A549 (cell line): ENCODE results near the gene KCNV2. TPM values are rescaled to one million over a fixed set of nuclear protein-coding genes. Genes with fewer than 3 reads are reported as not detected.

Experiments used
- ATAC-seq, 2 experiments: fragments of 200-7000 bp in 1 of 2; fragments of >200 bp in 1 of 2; cut with Nextera tagmentation in 1 of 2; cut with Tn5 transposase in 1 of 2; 3 replicates each; pipeline versions ENCODE4 v1.8.0 to v1.9.1; 2018 to 2020; ENCODE audit warnings: mild to moderate bottlenecking in 1 of 2, moderate library complexity in 1 of 2
- CTCF ChIA-PET: fragments of 300-600 bp; sonication (Branson Sonifier 250); formaldehyde crosslinking; extraction: SDS; loops from one replicate; lab custom pipeline; 2021; ENCODE audit warnings: antibody characterized with exemption, inconsistent platforms; lab: Yijun Ruan, JAX
- POLR2A ChIA-PET: fragments of 350-600 bp; formaldehyde crosslinking; extraction: SDS; loops from one replicate; lab custom pipeline; 2021; ENCODE audit warnings: antibody characterized with exemption, inconsistent platforms; lab: Yijun Ruan, JAX
- DNase-seq, 2 experiments: peaks; one replicate each; pipeline versions ENCODE4 v3.0.0 to v3.0.0-alpha.2; 2011 to 2016; ENCODE audit warnings: low read depth in 1 of 2, low spot score in 1 of 2
- FAIRE-seq: peaks from 2 replicates; lab custom pipeline; 2011; peaks lifted over from hg19 to GRCh38; lab: Jason Lieb, UNC
- H3K27ac ChIP-seq, 2 experiments: fragments of >200 bp; sonication (Bioruptor Twin); formaldehyde crosslinking; 3 replicates each; pipeline ENCODE4 v1.5.1; 2016 to 2017
- H3K4me1 ChIP-seq: fragments of >200 bp; sonication (Bioruptor Twin); formaldehyde crosslinking; 3 replicates; pipeline ENCODE4 v1.6.1; 2016
- H3K4me2 ChIP-seq: fragments of >200 bp; sonication (Bioruptor Twin); formaldehyde crosslinking; 3 replicates; pipeline ENCODE4 v1.6.1; 2016
- H3K4me3 ChIP-seq: fragments of >200 bp; sonication (Bioruptor Twin); formaldehyde crosslinking; 3 replicates; pipeline ENCODE4 v1.5.1; 2016
- H3K9me3 ChIP-seq: fragments of >200 bp; sonication (Bioruptor Twin); formaldehyde crosslinking; 3 replicates; pipeline ENCODE4 v1.6.1; 2016
- BHLHE40 ChIP-seq: IDR thresholded peaks from 2 replicates; pipeline ENCODE4 v1.6.1; 2012; ENCODE audit warnings: low read depth, low read length, inconsistent platforms
- CHD4 ChIP-seq: fragments of 200-600 bp; sonication (generic); IDR thresholded peaks from 2 replicates; pipeline ENCODE4 v1.6.1; 2016; ENCODE audit warnings: antibody characterized with exemption, mild to moderate bottlenecking, borderline replicate concordance
- EHF ChIP-seq: fragments of 250-450 bp; sonication (Bioruptor Pico); IDR thresholded peaks from 2 replicates; pipeline ENCODE4 v1.5.0; 2020; ENCODE audit warnings: mild to moderate bottlenecking
- GATA3 ChIP-seq: IDR thresholded peaks from 2 replicates; pipeline ENCODE4 v1.6.1; 2012; ENCODE audit warnings: borderline replicate concordance
- HMGXB4 ChIP-seq: fragments of 250-450 bp; sonication (Bioruptor Pico); IDR thresholded peaks from 2 replicates; pipeline ENCODE4 v1.5.0; 2021; ENCODE audit warnings: mild to moderate bottlenecking, moderate library complexity, borderline replicate concordance
- HOXA7 ChIP-seq: fragments of 250-450 bp; sonication (Bioruptor Pico); IDR thresholded peaks from 2 replicates; pipeline ENCODE4 v1.5.0; 2020; ENCODE audit warnings: mild to moderate bottlenecking, moderate library complexity
- HOXB13 ChIP-seq: fragments of 250-450 bp; sonication (Bioruptor Pico); IDR thresholded peaks from 2 replicates; pipeline ENCODE4 v1.5.0; 2020; ENCODE audit warnings: low read depth, mild to moderate bottlenecking, moderate library complexity
- KDM1A ChIP-seq: fragments of 200-600 bp; sonication (generic); IDR thresholded peaks from 2 replicates; pipeline ENCODE4 v1.6.1; 2016; ENCODE audit warnings: low read depth, mild to moderate bottlenecking
- MYC ChIP-seq: IDR thresholded peaks from 2 replicates; pipeline ENCODE4 v1.6.1; 2012; ENCODE audit warnings: mild to moderate bottlenecking, inconsistent platforms, low read length, improper control_type of control experiment, borderline replicate concordance
- NPAS2 ChIP-seq: fragments of 250-450 bp; sonication (Bioruptor Pico); IDR thresholded peaks from 2 replicates; pipeline ENCODE4 v1.8.0; 2022; ENCODE audit warnings: mild to moderate bottlenecking, moderate library complexity, borderline replicate concordance
- POLR2A ChIP-seq: IDR thresholded peaks from 2 replicates; pipeline ENCODE4 v1.6.1; 2012; ENCODE audit warnings: mild to moderate bottlenecking, low read length
- RAD21 ChIP-seq, 2 experiments: fragments of >200 bp in 1 of 2; sonication (Bioruptor Twin) in 1 of 2; formaldehyde crosslinking in 1 of 2; IDR thresholded peaks in 1 of 2; conservative IDR thresholded peaks in 1 of 2; 2 replicates in 1 of 2; 3 replicates in 1 of 2; pipeline ENCODE4 v1.6.1; 2012 to 2018; ENCODE audit warnings: inconsistent platforms in 1 of 2
- RNF2 ChIP-seq: fragments of 200-600 bp; sonication (generic); IDR thresholded peaks from 2 replicates; pipeline ENCODE4 v1.6.1; 2016; ENCODE audit warnings: low read depth, mild to moderate bottlenecking, antibody characterized with exemption, moderate library complexity, borderline replicate concordance
- SMC3 ChIP-seq: fragments of >200 bp; sonication (Bioruptor Twin); formaldehyde crosslinking; IDR thresholded peaks from 3 replicates; pipeline ENCODE4 v1.6.1; 2018; ENCODE audit warnings: inconsistent platforms
- TFCP2L1 ChIP-seq: fragments of 250-450 bp; sonication (Bioruptor Pico); IDR thresholded peaks from 2 replicates; pipeline ENCODE4 v1.5.0; 2021; ENCODE audit warnings: mild to moderate bottlenecking
- TP53 ChIP-seq: fragments of 250-450 bp; sonication (Bioruptor Pico); IDR thresholded peaks from 2 replicates; pipeline ENCODE4 v1.5.0; 2021; ENCODE audit warnings: mild to moderate bottlenecking, moderate library complexity
- ZFP36 ChIP-seq: fragments of 450-650 bp; IDR thresholded peaks from 2 replicates; pipeline ENCODE4 v1.6.1; 2014; ENCODE audit warnings: borderline replicate concordance; ENCODE audit not compliant: partially characterized antibody
- ZNF302 ChIP-seq: fragments of 250-450 bp; sonication (Bioruptor Pico); IDR thresholded peaks from 2 replicates; pipeline ENCODE4 v1.9.0; 2021; ENCODE audit warnings: inconsistent platforms, mild to moderate bottlenecking, moderate library complexity
- ZSCAN20 ChIP-seq: fragments of 250-450 bp; sonication (Bioruptor Pico); IDR thresholded peaks from 2 replicates; pipeline ENCODE4 v1.8.0; 2022; ENCODE audit warnings: mild to moderate bottlenecking, moderate library complexity
- WGBS: methylation state at CpG from one replicate; pipeline ENCODE4 v1.1.6; 2017; ENCODE audit errors: missing lambda C conversion rate; 5-methylcytosine and 5-hydroxymethylcytosine counted together
- polyA plus RNA-seq, 4 experiments: library from polyadenylated mRNA; depleted of rRNA in 3 of 4; stranded (reverse); fragments of >200 nt; fragmentation: RNase III in 1 of 4; extraction: RNeasy Plus Mini Kit Qiagen cat#74134 plus additional on column Dnase treatment in 1 of 4; gene quantifications; 2 replicates in 3 of 4; 3 replicates in 1 of 4; pipeline ENCODE4 v1.2.3, GENCODE V29; 2011 to 2017
- TF ChIP-seq, protein P1 (sequence below): fragments of >200 bp; sonication (Bioruptor Twin); formaldehyde crosslinking; IDR thresholded peaks from 3 replicates; pipeline ENCODE4 v1.5.1; 2016
- TF ChIP-seq, protein P2 (sequence below): fragments of 150-350 bp; IDR thresholded peaks from 2 replicates; pipeline ENCODE4 v1.6.1; 2014; ENCODE audit warnings: low read depth, mild to moderate bottlenecking, low read length
- TF ChIP-seq, protein P3 (sequence below): fragments of >200 bp; sonication (Bioruptor Twin); formaldehyde crosslinking; IDR thresholded peaks from 3 replicates; pipeline ENCODE4 v1.6.1; 2016

KCNV2 gene
- polyA plus RNA-seq, 2 of the 4 experiments (the other 2 are of a cell fraction), result not detected

DNA sequence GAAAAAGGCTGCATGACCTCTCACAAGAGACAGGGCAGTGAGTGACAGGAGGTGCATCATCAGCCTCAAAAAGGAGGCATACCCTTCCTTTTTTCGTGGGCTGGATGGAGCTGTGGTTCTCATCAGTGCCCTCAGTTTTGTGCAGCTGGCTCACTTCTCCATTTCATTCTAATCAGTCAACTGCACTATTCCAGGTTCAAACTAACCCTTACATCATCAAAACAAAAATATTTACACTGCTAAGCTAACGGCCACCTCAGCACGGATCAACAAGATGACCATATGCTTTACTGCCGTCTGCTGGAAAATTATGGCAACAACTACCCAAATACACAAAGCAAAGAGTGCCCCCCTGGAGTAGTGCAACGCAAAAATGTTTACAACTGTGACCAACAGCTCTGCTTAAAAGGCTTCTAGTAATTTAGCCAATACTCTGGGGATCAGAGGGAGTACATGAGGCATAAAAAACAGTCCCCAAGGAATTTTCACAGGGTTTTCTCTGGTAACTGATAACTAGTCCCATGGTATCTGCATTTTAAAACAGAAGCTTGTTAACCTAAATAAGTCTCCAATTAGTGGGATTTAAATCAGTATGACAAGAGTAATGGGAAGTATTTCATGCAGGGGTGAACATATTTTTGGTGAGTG lies 10.8 kb downstream of the KCNV2 start:
- peak in 1 of 2 experiments; percentile 69 for DNase-seq
- H3K4me3 ChIP-seq, result no peak overlapping the region
- ChIA-PET CTCF (interaction anchor here (0.6 to 3.7 kb wide), 29 partner anchors 9 to 598 kb away, joined by 3 to 20 read pairs (median 4); partner anchors contain the start of gene KCNV2), POLR2A (no interaction called here)
- ATAC-seq, result peak; percentile 78 to 93; a peak in 5 of 6 replicates
- peak overlapping the region; percentile 13; the same call in 1 of the 3 replicates for H3K4me2 ChIP-seq
- peak; percentile 43 for FAIRE-seq
- 27% methylated on average over 5 of the region's 5 CpGs for WGBS
- peaks cover 31% of the 10 kb centered on the region for H3K4me1 ChIP-seq
- H3K9me3 ChIP-seq, result no peaks in the 10 kb centered on the region
- peak overlapping the region in 1 of 2 experiments; percentile 62; a peak in 3 of 6 replicates for H3K27ac ChIP-seq
- TF ChIP-seq SMC3 (peak; percentile 79), EHF (CRISPR knock-in tag) (no peak), RAD21 (conservative IDR thresholded peaks at IDR 0.05 in 1 of 2, IDR thresholded peaks at IDR 0.05 in 1 of 2) (peak; percentile 69 to 76), KDM1A (no peak)
- TF ChIP-seq, protein P1, sequence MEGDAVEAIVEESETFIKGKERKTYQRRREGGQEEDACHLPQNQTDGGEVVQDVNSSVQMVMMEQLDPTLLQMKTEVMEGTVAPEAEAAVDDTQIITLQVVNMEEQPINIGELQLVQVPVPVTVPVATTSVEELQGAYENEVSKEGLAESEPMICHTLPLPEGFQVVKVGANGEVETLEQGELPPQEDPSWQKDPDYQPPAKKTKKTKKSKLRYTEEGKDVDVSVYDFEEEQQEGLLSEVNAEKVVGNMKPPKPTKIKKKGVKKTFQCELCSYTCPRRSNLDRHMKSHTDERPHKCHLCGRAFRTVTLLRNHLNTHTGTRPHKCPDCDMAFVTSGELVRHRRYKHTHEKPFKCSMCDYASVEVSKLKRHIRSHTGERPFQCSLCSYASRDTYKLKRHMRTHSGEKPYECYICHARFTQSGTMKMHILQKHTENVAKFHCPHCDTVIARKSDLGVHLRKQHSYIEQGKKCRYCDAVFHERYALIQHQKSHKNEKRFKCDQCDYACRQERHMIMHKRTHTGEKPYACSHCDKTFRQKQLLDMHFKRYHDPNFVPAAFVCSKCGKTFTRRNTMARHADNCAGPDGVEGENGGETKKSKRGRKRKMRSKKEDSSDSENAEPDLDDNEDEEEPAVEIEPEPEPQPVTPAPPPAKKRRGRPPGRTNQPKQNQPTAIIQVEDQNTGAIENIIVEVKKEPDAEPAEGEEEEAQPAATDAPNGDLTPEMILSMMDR, result peak; percentile 78

DNA sequence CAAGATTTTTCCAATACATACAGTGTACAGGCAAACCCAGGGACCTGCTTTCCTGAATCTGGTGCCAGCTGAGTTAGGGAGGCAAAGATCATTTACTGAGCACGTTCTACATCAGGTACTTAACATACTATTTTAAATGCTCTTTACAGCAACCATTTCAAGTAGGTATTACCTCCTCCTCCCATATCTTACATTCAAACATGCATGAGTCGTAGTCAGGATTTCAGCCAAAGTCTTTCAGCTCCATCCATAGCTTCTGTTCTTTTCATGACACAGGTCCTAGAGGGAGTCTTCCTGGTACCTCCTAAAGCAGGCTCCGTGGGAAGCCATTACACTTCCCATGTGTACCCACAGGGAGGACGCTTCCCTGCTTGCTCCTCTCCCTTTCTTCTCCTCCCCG lies 11.7 kb downstream of the KCNV2 start:
- no peak overlapping the region for H3K4me3 ChIP-seq
- 86% methylated on average over 5 of the region's 5 CpGs for WGBS
- no peaks in the 10 kb centered on the region for H3K9me3 ChIP-seq
- CTCF ChIA-PET, result interaction anchor here (0.8 to 3.7 kb wide), 15 partner anchors 8 to 597 kb away, joined by 3 to 20 read pairs (median 5); partner anchors contain the start of gene KCNV2
- no peak for FAIRE-seq
- POLR2A ChIA-PET, result no interaction called here
- TF ChIP-seq BHLHE40, result no peak
- no peak for TF ChIP-seq ZNF302 (CRISPR knock-in tag)
- no peak for TF ChIP-seq CHD4
- no peak for TF ChIP-seq HOXB13
- no peak for TF ChIP-seq RNF2
- no peak for TF ChIP-seq GATA3
- TF ChIP-seq SMC3, result no peak
- TF ChIP-seq TP53 (CRISPR knock-in tag), result no peak
- no peak for TF ChIP-seq HMGXB4 (CRISPR knock-in tag)
- no peak for TF ChIP-seq HOXA7 (CRISPR knock-in tag)
- TF ChIP-seq MYC, result no peak
- no peak for TF ChIP-seq ZSCAN20 (CRISPR knock-in tag)
- TF ChIP-seq, protein P2, sequence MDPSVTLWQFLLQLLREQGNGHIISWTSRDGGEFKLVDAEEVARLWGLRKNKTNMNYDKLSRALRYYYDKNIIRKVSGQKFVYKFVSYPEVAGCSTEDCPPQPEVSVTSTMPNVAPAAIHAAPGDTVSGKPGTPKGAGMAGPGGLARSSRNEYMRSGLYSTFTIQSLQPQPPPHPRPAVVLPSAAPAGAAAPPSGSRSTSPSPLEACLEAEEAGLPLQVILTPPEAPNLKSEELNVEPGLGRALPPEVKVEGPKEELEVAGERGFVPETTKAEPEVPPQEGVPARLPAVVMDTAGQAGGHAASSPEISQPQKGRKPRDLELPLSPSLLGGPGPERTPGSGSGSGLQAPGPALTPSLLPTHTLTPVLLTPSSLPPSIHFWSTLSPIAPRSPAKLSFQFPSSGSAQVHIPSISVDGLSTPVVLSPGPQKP, result no peak
- TF ChIP-seq, protein P3, sequence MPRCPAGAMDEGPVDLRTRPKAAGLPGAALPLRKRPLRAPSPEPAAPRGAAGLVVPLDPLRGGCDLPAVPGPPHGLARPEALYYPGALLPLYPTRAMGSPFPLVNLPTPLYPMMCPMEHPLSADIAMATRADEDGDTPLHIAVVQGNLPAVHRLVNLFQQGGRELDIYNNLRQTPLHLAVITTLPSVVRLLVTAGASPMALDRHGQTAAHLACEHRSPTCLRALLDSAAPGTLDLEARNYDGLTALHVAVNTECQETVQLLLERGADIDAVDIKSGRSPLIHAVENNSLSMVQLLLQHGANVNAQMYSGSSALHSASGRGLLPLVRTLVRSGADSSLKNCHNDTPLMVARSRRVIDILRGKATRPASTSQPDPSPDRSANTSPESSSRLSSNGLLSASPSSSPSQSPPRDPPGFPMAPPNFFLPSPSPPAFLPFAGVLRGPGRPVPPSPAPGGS, result no peak
- no peak for TF ChIP-seq NPAS2 (CRISPR knock-in tag)
- no peak for TF ChIP-seq EHF (CRISPR knock-in tag)
- no peak for TF ChIP-seq TFCP2L1 (CRISPR knock-in tag)
- TF ChIP-seq ZFP36, result no peak
- TF ChIP-seq POLR2A, result no peak
- TF ChIP-seq, all 56 proteins: peak for 0
- Histone ChIP-seq H3K4me2 (no peak overlapping the region), H3K27ac (peak overlapping the region in 1 of 2 experiments; percentile 62; a peak in 3 of 6 replicates), H3K4me1 (peaks cover 31% of the 10 kb centered on the region)
- peak; percentile 27 to 31; a peak in 2 of 6 replicates for ATAC-seq
- no peak for DNase-seq
